ENCODE data around the gene ARPP21.
"Not testable (repeated sequence)": the region's sequence is repeated elsewhere in the genome, so short reads cannot be mapped to it uniquely, and the experiment has no call there.

Gene ARPP21

DNA sequence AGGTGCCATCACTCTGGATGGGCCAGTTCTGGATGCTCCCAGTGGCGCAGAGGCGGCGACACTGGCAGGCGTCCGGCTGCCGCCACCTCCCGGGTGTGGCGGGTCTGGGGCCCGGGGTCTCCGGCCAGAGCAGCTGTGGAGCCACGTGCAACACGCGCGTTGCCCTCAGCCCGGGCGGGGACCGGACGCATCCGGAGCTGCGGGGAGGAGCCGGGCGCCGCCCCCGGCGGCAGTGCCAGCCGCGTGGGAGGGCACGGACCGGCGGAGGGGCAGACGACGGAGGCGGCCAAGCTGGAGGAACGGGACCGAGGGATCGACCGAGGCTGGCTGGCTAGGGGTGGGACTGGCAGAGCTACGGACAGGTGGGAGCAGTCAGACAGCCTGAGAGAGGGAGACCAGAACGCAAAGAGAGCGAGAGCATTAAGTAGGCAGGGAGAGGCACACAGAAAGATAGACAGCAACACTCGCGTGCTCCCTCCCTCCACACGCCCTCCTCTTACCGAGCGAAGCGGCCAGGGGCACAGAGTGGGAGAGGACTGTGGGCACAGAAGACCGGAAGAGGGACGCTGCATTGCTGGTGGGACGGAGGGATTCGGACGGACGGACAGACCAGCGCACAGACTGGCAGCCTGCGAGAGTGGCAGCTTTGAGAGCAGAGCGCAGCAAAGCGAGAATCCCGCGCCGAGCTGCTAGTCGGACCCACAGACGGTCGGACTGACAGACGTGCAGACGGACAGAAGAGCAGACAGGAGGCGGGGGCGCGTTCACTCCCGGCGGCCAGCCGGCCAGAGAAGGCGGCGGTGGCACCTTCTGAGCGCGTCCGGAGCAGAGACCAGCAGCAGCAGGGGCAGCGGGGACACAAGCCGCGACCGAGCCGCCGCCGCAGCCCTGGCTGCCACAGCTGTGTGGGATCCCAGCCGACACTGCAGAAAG lies at the start of gene ARPP21:
ARPP21 (plus strand) TSS at position 272 of the 933 bp plus-strand sequence. CDS start 42,227 bp downstream, outside the sequence.
- DNase-seq, result peak; percentile 48

DNA sequence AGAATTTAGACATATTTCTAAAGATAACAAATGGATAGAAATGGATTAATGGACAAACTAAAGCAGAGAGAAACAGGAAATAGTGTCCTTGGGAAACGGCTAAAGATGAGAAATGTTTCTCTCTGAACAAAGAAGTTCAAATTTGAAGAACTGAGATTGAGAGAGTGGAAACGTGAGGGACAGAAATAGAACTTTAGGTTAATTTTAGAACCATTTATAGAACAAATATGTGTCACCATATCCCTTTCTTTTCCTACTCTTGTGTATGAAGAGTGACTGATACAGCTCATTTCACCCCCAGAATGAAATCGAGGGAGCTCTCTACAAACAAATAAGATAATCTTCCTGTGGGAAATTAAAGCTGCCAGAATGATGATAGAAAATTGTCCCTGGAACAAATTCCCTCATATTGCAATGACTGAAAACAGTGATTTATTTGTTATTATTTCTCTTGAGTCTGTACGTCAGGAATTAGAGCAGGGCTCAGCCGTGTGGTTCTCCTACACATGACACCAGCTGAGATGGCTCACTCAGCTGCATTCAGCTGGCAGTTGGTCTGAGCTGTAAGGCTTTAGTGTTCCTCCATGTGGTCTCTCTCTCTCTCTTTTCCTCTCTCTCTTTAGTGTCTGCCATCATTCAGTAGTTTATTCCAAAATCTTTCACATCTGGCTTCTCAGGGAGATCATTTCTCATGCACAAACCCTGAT lies 46.6 kb upstream of the ARPP21 start:
- DNase-seq, result no peak

DNA sequence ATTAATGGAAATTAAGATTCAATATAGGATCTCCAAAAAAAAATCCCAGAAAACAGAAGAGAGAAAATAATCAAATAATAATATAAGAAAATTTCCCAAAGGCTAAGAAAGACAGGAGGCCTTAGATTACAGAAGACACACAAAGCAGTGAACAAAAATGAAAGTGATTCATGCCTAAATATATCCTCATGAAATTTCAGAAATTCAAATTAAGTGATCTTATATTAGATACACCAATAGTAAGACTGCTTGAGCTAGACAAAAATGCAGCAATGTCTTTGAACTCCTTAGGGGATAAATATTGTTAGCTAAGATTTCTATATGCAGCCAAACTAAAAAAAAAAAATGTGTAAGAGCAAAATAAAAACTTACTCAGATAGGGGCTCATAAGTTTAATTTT lies 44.6 kb upstream of the ARPP21 start:
- DNase-seq, result no peak

DNA sequence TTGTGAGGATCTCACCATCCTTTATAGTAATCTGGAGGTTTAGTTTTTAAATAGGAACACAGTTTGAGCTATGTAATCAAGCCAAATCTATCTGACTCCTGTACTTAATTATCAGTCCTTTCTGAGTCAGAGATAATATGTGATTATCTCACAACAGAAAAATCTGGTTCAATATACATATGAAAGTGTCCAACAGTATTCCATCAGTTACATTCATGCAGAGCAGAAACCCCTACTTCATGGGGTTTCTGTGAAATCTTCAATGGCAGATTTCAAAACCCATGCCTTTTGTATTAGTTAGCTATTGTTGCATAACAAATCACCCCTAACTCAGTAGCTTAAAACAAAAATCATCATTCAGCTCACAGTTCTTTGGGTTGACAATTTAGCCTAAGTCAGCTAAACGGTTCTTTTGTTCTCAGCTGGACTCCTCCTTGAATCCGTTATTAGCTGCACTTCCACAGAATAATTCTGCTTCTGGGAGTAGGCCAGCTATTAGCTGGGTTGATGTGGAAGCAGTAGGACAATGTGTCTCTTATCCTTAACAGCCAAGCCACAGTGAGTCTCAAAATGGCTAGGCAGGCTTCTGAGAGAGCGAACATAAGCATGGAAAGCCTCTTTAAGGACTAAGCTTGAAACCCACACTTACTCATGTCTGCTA lies 42.9 kb upstream of the ARPP21 start:
- DNase-seq, result no peak

DNA sequence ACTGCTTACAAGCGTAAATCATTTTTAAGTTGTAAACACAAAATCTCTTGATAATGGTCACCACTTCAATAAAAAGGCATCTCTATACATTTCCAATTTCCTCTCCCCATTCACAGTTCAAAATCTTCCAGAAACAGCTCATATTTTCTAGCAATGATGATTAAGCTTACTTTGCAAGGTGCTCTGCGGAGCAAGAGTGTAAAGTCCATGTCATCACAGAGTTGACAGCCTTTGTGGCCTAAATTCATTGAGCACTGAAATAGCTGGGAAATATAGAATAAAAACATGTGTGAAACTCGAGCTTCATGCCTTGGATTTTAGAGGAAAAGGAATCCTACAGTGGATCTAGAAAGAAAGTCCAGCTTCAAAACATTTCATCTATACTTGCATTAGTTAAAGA lies 41.8 kb upstream of the ARPP21 start:
- DNase-seq, result no peak

- DNase-seq, result no peak
Measured at GRCh38 chr3:35598804-35599203, 40.5 kb upstream of the ARPP21 start.

DNA sequence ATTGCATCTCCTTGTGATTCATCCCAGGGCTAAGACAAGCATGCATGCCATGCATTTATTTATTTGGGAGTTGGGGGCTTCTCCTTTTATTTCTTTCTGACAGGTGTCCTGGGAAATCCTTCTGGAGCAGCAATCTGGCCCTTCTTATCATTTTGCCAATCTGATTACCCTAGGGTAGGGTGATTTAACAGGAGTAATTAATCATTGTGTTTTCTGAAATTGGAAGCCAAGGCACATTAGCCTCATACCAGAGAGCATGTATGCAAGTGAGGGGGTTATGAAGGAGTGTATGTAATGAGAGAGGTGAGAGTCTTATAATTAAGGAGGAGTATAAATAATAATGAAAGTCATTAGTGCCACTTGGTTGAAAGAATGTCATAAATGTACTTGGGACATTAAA lies 37.4 kb upstream of the ARPP21 start:
- DNase-seq, result no peak

DNA sequence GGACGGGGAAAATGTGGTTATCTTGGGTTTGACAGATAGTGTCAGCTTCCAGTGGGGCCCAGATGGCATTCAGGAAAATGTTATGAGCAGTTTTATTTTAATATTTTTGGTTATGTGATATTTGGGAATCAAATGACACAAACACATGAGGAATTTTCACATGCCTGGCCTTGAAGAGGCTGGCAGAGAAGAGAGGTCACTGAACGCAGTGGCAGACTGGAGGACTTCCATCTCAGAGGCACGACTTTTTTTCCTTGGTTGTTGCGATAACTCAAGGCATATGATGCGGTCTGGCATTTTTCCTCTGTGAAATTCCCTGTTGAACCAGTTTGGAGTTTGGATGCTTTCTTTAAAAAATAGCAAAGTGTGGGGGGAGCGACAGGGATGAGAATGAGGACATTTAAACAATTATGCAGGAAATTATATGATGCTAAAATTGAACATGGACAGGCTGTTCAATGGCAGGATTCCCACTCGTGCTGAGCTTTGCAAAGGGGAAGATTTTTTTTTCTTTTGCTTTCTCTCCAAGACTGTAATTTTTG lies 36.9 kb upstream of the ARPP21 start:
- DNase-seq, result no peak

GRCh38 chr3:35616346-35616745 lies 23.0 kb upstream of the ARPP21 start:
- no peak for DNase-seq

GRCh38 chr3:35617370-35617769 lies 22.0 kb upstream of the ARPP21 start:
- no peak for DNase-seq

GRCh38 chr3:35620238-35620637 lies 19.1 kb upstream of the ARPP21 start:
- not testable (repeated sequence) for DNase-seq

- DNase-seq, result no peak
Measured at GRCh38 chr3:35624698-35625097, 14.6 kb upstream of the ARPP21 start.

DNA sequence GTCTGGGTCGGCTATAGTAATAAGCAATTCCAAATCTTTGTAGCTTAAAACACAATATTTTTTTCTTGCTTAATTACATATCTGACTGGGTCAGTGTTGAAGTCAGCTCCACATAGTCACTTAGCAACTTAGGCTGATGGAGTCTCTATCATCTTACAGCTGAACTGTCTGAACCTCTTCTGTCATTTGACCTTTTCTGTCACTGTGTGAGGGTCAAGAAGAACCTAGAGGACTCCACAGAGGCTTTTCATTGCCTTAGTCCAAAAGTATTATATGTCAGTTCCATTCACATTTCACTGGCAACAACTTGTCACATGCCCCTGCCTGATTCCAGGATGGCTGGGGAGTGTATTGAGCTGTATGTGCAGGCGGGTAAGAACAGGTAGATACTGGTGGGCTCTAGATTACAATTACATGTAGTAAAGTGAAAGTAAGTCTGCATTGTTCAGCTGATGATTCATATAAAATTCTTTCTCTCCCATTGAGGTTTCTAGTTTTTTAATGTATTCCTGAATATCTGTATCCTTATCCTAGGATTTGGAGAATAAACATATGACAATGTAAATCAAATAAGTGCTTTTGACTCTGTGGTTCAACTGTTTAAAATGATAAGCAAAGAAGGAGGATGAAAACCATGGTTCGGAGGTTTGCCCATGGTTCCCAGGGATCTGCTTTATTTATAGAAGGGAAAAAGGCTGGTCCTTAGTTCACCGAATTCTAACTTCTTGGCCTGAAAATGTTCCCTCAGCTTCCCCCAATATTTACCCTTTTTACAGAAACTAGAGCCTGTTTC lies 5.8 kb upstream of the ARPP21 start:
- DNase-seq, result no peak

DNA sequence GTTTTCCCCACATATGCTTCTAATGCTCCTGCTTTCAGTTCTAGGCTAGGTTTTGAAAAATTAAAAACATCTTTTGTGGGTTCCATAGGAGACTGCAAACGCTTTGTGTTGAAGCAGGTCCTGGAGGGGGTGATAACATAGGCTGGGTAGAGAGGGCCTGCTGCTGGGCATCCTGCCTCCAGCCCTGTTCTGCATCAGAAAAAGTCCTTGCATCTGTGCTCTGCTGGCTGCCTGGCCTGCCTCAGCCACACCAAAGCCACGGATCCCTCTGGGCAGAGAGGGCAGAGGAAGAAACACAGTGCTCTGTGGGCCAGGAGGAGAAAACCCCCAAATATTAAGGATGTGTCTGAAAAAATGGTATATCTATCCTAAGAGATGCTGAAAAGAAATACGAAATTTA lies 3.9 kb upstream of the ARPP21 start:
- DNase-seq, result no peak

DNA sequence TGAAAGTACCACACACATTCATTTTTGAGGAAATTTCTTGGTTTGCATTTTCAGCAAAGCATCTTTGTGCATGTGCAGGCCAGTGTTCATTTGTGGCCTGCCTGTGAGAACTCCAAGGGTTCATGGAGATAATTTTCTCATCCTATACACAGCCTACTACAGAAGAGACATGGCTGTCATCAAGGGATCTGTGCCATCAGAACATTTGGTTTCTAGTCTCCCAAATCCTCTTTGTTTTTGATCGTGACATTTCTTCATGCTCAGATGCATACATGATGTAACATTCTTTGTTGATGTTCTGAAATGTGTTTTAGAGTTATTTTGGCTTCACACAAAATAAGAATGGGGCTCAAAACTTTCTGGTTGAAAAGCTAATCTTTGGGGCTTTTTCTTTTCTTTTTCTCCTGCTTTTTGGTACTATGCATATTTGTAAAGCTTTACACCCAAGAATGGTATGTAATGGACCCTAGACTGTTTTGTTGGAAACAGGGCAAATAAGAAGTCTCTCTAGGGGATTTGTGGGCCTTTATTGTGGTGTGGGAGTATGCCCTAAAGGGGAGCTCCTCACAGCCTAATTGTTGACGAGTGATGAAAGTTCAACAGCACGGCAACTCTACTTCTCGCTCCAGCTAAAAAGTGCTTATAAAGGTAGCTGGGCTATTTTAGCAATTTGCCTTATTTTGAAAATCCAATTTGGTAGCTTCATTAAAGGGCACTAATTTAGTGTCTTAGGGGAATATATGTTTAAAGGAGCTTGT lies 3.2 kb upstream of the ARPP21 start:
- no peak for DNase-seq

- no peak for DNase-seq
Measured at GRCh38 chr3:35638251-35638979, 910 bp upstream of the ARPP21 start.

DNA sequence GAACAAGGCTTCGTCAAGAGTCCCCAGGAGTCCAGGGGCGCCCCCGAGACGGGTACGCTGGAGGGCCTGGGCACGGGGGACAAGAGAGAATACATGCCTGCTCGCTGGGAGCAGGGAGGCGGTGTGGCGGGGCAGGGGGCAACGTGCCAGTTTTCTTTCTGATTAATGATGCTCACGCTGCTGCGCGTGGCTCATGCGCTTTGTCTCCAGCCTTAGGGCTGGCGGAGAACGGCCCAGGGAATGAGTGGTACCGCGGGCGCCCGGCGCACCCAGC lies 408 bp upstream of the ARPP21 start:
- no peak for DNase-seq

DNA sequence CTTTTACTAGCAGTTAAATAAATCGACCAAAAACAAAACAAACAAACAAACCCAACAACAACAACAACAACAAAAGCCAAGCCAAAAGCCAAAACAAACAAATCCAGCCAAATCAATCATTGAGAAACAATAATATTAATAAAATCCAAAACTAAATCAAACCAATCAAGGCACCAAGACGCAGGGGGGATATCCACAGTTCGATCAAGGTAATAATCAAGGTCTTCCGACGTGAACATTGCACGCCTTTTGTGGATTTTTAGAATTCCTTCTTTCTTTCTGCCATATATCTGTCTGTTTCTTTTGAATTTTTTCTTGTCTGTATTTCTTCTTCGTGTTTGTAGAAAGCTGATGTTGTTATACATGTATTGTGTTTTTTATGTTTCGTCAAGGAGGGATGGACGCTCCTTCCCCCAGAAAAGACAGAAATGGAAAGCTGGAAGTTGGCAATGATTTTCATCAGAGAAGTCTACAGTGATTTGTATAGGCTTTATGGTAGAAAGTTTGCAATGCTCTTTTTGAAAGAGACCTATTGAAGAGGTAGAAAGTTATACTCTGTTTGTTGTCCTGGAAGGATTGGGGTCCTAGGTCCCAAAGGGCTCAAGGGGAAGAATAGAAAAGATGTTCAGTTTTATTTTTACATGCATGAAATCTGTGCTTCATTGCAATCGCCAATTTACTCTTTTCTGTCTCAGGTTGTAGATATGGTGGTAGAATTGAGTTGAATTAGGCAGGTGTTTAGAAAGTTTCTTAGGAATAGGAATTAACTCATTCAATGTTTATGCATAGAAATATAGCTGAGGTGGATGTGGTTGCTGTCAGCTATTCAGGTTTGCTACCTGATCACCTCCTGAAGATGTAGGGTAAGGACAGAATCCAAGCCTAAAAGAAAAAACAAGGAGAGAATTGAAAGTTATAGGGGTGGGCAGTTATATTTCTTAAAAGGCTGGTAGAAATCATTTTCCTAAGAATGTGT lies 1.2 kb downstream of the ARPP21 start:
- DNase-seq, result no peak

GRCh38 chr3:35641331-35641730 lies 2.0 kb downstream of the ARPP21 start:
- no peak for DNase-seq

GRCh38 chr3:35641920-35642527 lies 2.7 kb downstream of the ARPP21 start:
- no peak for DNase-seq

All from NCI-H2029 treated with DMSO at 0.1 percent for 48 hours (cell line).